WTC11 (cell line): ENCODE measurements around the gene WASHC3. TPM values are rescaled to one million over a fixed set of nuclear protein-coding genes. Genes with fewer than 3 reads are reported as not detected.

Experiments used
- ATAC-seq: fragments of 200-7000 bp; cut with Tn5 transposase; 2 replicates; pipeline ENCODE4 v1.10.0; 2021; ENCODE audit warnings: mild to moderate bottlenecking, moderate library complexity
- CTCF ChIA-PET: fragments of 300-600 bp; sonication (Branson Sonifier 250); formaldehyde crosslinking; loops from one replicate; lab custom pipeline; 2021; ENCODE audit warnings: antibody characterized with exemption; lab: Charles Lee
- POLR2A ChIA-PET: fragments of 350-600 bp; sonication (Branson Sonifier 250); formaldehyde crosslinking; loops from one replicate; lab custom pipeline; 2021; ENCODE audit warnings: antibody characterized with exemption; lab: Charles Lee
- DNase-seq: peaks from one replicate; pipeline ENCODE4 v3.0.0; 2021; ENCODE audit warnings: low spot score
- H3K27ac Mint-ChIP-seq: 2 replicates; pipeline ENCODE4 v1.8.0; 2021; ENCODE audit warnings: mixed read lengths
- H3K27me3 Mint-ChIP-seq: 2 replicates; pipeline ENCODE4 v1.8.0; 2021; ENCODE audit warnings: low read depth, mild to moderate bottlenecking, moderate library complexity, mixed read lengths
- H3K36me3 Mint-ChIP-seq: 2 replicates; pipeline ENCODE4 v1.8.0; 2021; ENCODE audit warnings: mixed read lengths
- H3K4me1 Mint-ChIP-seq: 2 replicates; pipeline ENCODE4 v1.8.0; 2022; ENCODE audit warnings: mixed read lengths
- H3K4me3 Mint-ChIP-seq: 2 replicates; pipeline ENCODE4 v1.8.0; 2021; ENCODE audit warnings: mild to moderate bottlenecking, moderate library complexity, mixed read lengths
- H3K9me3 Mint-ChIP-seq: 2 replicates; pipeline ENCODE4 v1.8.0; 2021; ENCODE audit warnings: mixed read lengths
- ESRRA ChIP-seq: sonication (generic); formaldehyde crosslinking; IDR thresholded peaks from 2 replicates; pipeline ENCODE4 v1.8.1; 2022; ENCODE audit warnings: mild to moderate bottlenecking, missing genetic modification reagents, borderline replicate concordance
- GABPB1 ChIP-seq: sonication (generic); formaldehyde crosslinking; IDR thresholded peaks from 2 replicates; pipeline ENCODE4 v1.8.1; 2023; ENCODE audit warnings: mild to moderate bottlenecking, missing genetic modification reagents
- NR3C1 ChIP-seq: sonication (generic); formaldehyde crosslinking; conservative IDR thresholded peaks from 2 replicates; pipeline ENCODE4 v1.8.1; 2023; ENCODE audit warnings: low read depth, mild to moderate bottlenecking, missing genetic modification reagents
- TCF7 ChIP-seq: sonication (generic); formaldehyde crosslinking; IDR thresholded peaks from 2 replicates; pipeline ENCODE4 v1.8.0; 2022; ENCODE audit warnings: mild to moderate bottlenecking, low read depth, missing genetic modification reagents, moderate library complexity
- ZNF138 ChIP-seq: sonication (generic); formaldehyde crosslinking; conservative IDR thresholded peaks from 2 replicates; pipeline ENCODE4 v1.8.1; 2022; ENCODE audit warnings: mild to moderate bottlenecking, moderate library complexity, missing genetic modification reagents
- ZNF219 ChIP-seq: sonication (generic); formaldehyde crosslinking; IDR thresholded peaks from 2 replicates; pipeline ENCODE4 v1.8.0; 2023; ENCODE audit warnings: missing genetic modification reagents, mild to moderate bottlenecking, borderline replicate concordance
- ZNF232 ChIP-seq: sonication (generic); formaldehyde crosslinking; IDR thresholded peaks from 2 replicates; pipeline ENCODE4 v1.8.0; 2022; ENCODE audit warnings: mild to moderate bottlenecking, missing genetic modification reagents
- total RNA-seq: library from RNA; stranded (reverse); gene quantifications from 3 replicates; pipeline ENCODE4 v1.2.3, GENCODE V29; 2021
- TF ChIP-seq, protein P1 (sequence below): sonication (generic); formaldehyde crosslinking; IDR thresholded peaks from 2 replicates; pipeline ENCODE4 v1.8.1; 2023; ENCODE audit warnings: mild to moderate bottlenecking, missing genetic modification reagents
- TF ChIP-seq, protein P2 (sequence below): sonication (generic); formaldehyde crosslinking; IDR thresholded peaks from 2 replicates; pipeline ENCODE4 v1.8.1; 2023; ENCODE audit warnings: mild to moderate bottlenecking, missing genetic modification reagents
- TF ChIP-seq, protein P3 (sequence below): sonication (generic); formaldehyde crosslinking; IDR thresholded peaks from 2 replicates; pipeline ENCODE4 v1.8.1; 2022; ENCODE audit warnings: low read depth, missing genetic modification reagents, borderline replicate concordance
- TF ChIP-seq, protein P4 (sequence below): sonication (generic); formaldehyde crosslinking; IDR thresholded peaks from 2 replicates; pipeline ENCODE4 v1.8.1; 2023; ENCODE audit warnings: mild to moderate bottlenecking, moderate library complexity, missing genetic modification reagents
- TF ChIP-seq, protein P5 (sequence below): fragments of 250-450 bp; sonication (Bioruptor Pico); conservative IDR thresholded peaks from 2 replicates; pipeline ENCODE4 v1.9.0; 2021; ENCODE audit warnings: mild to moderate bottlenecking
- TF ChIP-seq, protein P6 (sequence below): sonication (generic); formaldehyde crosslinking; IDR thresholded peaks from 2 replicates; pipeline ENCODE4 v1.8.1; 2022; ENCODE audit warnings: missing genetic modification reagents, borderline replicate concordance

The WASHC3 gene
- total RNA-seq, 1 experiment from 2014 or later, result 6.0 TPM

DNA sequence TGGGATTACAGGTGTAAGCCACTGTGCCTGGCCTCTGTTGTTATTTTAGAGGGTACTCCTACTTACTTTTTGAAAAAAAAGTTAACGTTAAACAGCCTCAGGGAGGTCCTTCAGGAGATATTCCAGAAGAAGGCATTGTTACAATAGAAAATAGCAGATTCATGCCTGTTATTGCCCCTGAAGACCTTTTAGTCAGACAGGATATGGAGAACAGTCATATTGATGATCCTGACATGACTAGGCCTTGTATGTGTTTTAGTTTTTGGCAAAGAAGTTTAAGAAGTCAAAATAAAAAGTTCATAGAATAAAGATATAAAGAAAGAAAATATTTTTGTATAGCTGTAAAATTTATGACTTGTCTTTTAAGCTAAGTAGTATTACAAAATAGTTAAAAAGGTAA lies 45.3 kb downstream of the WASHC3 start:
- no peak for ATAC-seq
- POLR2A ChIA-PET, result no interaction called here
- peaks cover 6% of the 10 kb centered on the region; the same call in 1 of the 2 replicates for H3K9me3 Mint-ChIP-seq
- H3K4me3 Mint-ChIP-seq, result no peak overlapping the region
- H3K27ac Mint-ChIP-seq, result no peak overlapping the region
- no peak for DNase-seq
- no peaks in the 10 kb centered on the region for H3K4me1 Mint-ChIP-seq
- no peaks in the 10 kb centered on the region for H3K27me3 Mint-ChIP-seq
- H3K36me3 Mint-ChIP-seq, result no peaks in the 10 kb centered on the region
- CTCF ChIA-PET, result no interaction called here
- TF ChIP-seq ZNF232 (CRISPR knock-in tag), result no peak
- TF ChIP-seq, protein P1, sequence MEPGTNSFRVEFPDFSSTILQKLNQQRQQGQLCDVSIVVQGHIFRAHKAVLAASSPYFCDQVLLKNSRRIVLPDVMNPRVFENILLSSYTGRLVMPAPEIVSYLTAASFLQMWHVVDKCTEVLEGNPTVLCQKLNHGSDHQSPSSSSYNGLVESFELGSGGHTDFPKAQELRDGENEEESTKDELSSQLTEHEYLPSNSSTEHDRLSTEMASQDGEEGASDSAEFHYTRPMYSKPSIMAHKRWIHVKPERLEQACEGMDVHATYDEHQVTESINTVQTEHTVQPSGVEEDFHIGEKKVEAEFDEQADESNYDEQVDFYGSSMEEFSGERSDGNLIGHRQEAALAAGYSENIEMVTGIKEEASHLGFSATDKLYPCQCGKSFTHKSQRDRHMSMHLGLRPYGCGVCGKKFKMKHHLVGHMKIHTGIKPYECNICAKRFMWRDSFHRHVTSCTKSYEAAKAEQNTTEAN (CRISPR knock-in tag), result no peak
- TF ChIP-seq, protein P2, sequence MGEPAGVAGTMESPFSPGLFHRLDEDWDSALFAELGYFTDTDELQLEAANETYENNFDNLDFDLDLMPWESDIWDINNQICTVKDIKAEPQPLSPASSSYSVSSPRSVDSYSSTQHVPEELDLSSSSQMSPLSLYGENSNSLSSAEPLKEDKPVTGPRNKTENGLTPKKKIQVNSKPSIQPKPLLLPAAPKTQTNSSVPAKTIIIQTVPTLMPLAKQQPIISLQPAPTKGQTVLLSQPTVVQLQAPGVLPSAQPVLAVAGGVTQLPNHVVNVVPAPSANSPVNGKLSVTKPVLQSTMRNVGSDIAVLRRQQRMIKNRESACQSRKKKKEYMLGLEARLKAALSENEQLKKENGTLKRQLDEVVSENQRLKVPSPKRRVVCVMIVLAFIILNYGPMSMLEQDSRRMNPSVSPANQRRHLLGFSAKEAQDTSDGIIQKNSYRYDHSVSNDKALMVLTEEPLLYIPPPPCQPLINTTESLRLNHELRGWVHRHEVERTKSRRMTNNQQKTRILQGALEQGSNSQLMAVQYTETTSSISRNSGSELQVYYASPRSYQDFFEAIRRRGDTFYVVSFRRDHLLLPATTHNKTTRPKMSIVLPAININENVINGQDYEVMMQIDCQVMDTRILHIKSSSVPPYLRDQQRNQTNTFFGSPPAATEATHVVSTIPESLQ, result no peak
- TF ChIP-seq, protein P3, sequence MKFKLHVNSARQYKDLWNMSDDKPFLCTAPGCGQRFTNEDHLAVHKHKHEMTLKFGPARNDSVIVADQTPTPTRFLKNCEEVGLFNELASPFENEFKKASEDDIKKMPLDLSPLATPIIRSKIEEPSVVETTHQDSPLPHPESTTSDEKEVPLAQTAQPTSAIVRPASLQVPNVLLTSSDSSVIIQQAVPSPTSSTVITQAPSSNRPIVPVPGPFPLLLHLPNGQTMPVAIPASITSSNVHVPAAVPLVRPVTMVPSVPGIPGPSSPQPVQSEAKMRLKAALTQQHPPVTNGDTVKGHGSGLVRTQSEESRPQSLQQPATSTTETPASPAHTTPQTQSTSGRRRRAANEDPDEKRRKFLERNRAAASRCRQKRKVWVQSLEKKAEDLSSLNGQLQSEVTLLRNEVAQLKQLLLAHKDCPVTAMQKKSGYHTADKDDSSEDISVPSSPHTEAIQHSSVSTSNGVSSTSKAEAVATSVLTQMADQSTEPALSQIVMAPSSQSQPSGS, result no peak

DNA sequence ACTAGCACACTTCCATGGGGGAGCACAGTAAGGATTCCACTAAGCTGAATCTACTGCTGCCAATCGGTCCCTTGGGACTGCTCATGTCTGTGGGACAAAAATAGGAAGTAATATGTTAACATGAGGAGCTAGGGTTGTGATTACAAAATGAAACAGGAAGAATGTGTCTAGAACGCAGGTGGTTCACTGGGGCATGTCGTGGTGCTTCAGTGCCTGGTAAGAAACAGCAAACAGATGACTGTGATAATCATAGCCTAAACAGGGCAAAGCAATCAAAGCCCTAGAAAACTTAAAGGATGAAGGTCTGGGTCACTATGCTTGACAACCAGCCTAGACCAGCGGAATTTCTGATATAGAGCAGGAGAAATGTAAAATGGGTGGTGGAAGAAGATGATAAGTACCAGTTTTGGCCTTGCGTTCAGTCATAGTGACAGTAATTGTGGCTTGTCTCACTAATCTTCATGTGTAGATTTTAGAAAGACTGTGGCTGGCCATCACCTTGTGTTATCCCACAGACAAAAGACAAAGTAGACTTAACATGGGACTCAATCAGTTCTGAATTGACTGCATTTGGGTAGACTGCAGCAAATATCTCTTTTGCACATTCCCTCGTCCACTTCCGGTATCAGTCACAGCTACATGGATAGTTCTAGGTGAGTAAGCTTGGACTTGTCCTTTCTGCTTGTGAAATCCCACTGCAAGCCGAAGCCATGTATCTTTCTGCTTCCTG lies 51.4 kb downstream of the WASHC3 start:
- no peak for DNase-seq
- no peak overlapping the region for H3K4me3 Mint-ChIP-seq
- peaks cover 3% of the 10 kb centered on the region; the same call in 1 of the 2 replicates for H3K4me1 Mint-ChIP-seq
- POLR2A ChIA-PET, result no interaction called here
- no peak for ATAC-seq
- CTCF ChIA-PET, result no interaction called here
- H3K27me3 Mint-ChIP-seq, result no peaks in the 10 kb centered on the region
- no peak overlapping the region for H3K27ac Mint-ChIP-seq
- no peak for TF ChIP-seq ZNF138
- TF ChIP-seq TCF7 (CRISPR knock-in tag), result no peak
- no peak for TF ChIP-seq GABPB1
- TF ChIP-seq, protein P4, sequence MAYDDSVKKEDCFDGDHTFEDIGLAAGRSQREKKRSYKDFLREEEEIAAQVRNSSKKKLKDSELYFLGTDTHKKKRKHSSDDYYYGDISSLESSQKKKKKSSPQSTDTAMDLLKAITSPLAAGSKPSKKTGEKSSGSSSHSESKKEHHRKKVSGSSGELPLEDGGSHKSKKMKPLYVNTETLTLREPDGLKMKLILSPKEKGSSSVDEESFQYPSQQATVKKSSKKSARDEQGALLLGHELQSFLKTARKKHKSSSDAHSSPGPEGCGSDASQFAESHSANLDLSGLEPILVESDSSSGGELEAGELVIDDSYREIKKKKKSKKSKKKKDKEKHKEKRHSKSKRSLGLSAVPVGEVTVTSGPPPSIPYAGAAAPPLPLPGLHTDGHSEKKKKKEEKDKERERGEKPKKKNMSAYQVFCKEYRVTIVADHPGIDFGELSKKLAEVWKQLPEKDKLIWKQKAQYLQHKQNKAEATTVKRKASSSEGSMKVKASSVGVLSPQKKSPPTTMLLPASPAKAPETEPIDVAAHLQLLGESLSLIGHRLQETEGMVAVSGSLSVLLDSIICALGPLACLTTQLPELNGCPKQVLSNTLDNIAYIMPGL, result no peak
- TF ChIP-seq, protein P5, sequence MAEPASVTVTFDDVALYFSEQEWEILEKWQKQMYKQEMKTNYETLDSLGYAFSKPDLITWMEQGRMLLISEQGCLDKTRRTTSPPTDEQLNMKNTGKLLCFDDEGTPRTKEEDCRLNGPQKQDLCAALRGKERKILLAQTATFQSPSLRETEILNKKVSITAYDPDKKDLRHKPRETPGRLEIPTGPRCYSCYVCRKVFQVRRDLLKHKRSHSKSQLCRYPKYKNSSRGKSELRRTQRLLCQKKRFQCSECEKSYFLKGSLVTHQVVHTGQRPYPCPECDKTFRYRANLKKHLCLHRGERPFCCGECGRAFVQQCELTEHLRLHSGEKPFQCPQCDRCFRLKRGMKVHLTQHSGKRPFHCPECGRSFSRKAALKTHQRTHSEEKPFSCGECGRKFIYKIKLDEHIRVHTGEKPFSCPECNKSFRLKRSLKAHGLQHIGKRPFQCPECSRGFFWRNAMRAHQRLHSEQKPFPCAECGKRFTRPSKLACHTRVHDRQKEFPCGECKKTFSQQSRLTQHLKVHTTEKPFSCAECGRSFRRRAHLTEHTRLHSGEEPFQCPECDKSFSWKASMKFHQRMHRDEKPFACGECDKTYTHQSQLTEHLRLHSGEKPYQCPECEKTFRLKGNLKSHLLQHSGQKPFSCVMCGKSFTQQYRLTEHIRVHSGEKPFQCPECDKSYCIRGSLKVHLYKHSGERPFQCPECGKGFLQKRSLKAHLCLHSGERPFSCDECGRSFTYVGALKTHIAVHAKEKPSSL, result no peak
- TF ChIP-seq NR3C1 (CRISPR knock-in tag), result no peak
- TF ChIP-seq ESRRA (CRISPR knock-in tag), result no peak
- TF ChIP-seq ZNF219 (CRISPR knock-in tag), result no peak
- TF ChIP-seq, protein P6, sequence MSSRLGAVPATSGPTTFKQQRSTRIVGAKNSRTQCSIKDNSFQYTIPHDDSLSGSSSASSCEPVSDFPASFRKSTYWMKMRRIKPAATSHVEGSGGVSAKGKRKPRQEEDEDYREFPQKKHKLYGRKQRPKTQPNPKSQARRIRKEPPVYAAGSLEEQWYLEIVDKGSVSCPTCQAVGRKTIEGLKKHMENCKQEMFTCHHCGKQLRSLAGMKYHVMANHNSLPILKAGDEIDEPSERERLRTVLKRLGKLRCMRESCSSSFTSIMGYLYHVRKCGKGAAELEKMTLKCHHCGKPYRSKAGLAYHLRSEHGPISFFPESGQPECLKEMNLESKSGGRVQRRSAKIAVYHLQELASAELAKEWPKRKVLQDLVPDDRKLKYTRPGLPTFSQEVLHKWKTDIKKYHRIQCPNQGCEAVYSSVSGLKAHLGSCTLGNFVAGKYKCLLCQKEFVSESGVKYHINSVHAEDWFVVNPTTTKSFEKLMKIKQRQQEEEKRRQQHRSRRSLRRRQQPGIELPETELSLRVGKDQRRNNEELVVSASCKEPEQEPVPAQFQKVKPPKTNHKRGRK, result no peak
- H3K36me3 Mint-ChIP-seq, result no peaks in the 10 kb centered on the region
- H3K9me3 Mint-ChIP-seq, result no peaks in the 10 kb centered on the region
